ENCODE results near the gene CTH.

GRCh38 chr1:70465911-70466310, 54.8 kb downstream of the CTH start:
- TF ChIP-seq CTCF (IDR thresholded peaks at IDR 0.05) = no peak
- TF ChIP-seq TCF7L2 (IDR thresholded peaks at IDR 0.05; ENCODE audit: low read depth, low read length) = no peak
- no peak for TF ChIP-seq REST (IDR thresholded peaks at IDR 0.05; ENCODE audit: insufficient read depth in 1 of 2, low read depth in 2 of 2, low read length in 1 of 2)

Data from Panc1 (cell line).